GM18517 (cell line): ENCODE measurements around the gene CHGA.

Source experiments
- ATAC-seq: cut with Tn5 transposase; IDR thresholded peaks from one replicate; pipeline ENCODE4 v1.9.1; 2021; ENCODE audit warnings: mild to moderate bottlenecking, moderate library complexity; ENCODE audit not compliant: unreplicated experiment

Gene CHGA

DNA sequence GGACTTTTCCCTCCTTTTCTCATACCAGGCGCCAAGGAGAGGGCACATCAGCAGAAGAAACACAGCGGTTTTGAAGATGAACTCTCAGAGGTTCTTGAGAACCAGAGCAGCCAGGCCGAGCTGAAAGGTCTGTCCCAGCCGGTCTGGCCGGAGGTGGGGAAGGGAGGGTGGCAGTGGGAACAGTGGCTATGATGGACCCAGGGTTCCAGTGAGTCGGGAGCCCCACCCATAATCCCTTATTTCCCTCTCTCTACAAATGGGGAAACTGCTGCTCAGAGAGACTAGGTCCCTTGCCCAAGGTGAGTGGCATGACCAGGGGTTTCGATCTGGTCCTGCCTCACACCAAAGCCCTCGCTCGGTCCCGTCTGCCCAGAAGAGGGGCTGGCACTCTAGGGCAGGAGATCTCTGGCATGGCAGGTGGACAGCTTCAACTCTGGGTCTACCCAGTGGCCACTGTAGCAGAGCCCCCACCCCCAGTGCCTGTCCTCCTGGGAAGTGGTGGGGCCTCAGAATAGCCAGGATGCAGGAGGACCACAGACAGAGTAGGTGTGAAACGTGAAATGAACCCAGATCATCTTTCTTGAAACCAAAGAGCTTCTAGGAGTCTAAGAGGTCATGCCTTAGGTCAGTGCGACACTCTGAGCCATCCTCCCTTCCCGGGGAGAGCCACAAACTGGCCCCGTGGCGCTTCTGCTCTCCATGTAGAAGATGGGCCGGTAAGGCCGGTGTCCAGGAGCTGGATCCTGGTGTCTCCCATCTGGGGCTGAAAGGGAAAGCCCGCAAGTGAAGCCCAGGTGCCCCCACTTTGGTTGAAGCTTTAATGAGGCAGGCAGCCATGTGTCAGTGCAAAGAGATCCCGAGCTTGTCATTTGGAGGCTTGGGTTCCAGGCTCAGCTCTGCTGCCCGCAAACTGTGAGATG lies 7.0 kb downstream of the CHGA start:
- ATAC-seq, result no peak

DNA sequence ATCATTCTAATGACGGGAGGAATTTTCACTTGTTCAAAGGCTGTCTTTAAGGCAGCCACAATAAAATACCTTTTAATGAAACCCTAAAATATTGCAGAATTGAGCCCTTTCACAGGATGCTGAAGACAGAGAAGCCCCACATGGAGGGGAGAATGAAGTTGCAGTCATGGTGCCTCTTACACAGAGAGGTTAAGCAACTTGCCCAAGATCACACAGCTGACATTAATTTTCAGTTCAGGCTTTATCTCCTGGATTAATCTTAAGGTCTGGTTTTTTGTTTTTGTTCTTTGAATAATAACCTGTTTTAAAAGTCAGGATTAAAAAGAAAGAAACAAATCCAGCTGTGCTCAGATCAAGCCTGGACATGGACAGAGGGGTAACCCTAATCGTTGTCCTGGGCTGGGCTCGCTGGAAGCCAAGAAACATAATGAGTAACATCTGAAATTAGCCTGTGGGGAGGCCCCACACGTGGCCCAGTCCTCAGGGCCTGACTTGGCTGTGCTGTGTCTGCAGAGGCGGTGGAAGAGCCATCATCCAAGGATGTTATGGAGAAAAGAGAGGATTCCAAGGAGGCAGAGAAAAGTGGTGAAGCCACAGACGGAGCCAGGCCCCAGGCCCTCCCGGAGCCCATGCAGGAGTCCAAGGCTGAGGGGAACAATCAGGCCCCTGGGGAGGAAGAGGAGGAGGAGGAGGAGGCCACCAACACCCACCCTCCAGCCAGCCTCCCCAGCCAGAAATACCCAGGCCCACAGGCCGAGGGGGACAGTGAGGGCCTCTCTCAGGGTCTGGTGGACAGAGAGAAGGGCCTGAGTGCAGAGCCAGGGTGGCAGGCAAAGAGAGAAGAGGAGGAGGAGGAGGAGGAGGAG lies 8.0 kb downstream of the CHGA start:
- no peak for ATAC-seq

- ATAC-seq, result no peak
Observed at GRCh38 chr14:92931681-92932447, 8.9 kb downstream of the CHGA start.

GRCh38 chr14:92932448-92933395 lies 9.8 kb downstream of the CHGA start:
- no peak for ATAC-seq

- ATAC-seq, result no peak
Observed at GRCh38 chr14:92933481-92933880, 10.5 kb downstream of the CHGA start.

GRCh38 chr14:92934196-92935085 lies 11.5 kb downstream of the CHGA start:
- no peak for ATAC-seq

DNA sequence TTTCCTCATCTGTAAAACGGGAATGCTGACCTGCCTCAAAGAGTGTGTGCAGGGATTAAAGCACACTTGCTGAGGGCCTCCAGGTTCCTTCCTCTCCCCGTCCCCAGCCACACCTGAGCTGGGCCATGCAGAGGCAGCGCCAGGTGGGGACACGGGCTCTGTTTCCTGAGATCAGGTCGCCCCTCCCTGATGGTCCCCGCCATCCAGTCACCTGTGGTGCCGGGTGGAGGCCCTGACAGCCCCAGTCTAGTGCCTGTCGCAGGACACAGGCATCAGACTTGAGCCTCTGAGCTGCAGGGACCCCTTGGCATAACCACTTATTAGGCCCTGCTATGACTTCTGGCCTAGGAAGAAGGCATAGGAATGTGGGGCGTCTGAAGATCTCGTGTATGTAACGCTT lies 12.5 kb downstream of the CHGA start:
- no peak for ATAC-seq

- ATAC-seq, result no peak
Observed at GRCh38 chr14:92936085-92936484, 13.1 kb downstream of the CHGA start.

- ATAC-seq, result no peak
Observed at GRCh38 chr14:92937051-92937937, 14.3 kb downstream of the CHGA start.

DNA sequence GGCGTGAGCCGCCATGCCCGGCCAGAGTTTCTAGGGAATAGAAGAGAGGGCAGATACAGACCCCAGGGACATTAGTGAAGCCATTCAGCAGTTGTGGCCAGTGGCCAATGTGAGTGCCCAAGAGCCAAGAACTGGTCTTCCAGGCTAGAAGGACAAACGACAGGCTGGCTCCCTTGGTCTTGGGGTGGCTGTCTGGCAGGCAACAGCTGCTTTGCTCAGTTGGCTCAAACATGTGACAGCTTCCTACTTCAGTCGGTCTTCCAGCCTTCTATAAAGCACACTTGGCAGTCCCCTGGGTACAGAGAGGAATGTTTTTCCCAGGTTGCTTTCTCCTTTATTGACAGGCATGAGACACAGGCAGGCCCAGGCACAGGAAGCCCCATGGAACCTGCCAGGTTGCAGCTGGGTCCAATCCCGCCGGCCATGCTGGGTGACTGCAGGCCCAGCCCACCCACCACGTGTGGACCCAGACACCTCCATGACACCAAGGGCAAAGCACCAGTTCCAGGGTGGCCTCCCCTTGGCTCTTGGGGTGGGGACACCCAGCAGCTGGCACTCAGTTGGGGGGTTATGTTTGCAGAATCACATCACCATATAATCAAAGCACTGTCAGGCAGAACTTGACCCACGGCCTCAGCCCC lies 15.4 kb downstream of the CHGA start:
- no peak for ATAC-seq

- ATAC-seq, result no peak
Observed at GRCh38 chr14:92938890-92939671, 16.1 kb downstream of the CHGA start.

DNA sequence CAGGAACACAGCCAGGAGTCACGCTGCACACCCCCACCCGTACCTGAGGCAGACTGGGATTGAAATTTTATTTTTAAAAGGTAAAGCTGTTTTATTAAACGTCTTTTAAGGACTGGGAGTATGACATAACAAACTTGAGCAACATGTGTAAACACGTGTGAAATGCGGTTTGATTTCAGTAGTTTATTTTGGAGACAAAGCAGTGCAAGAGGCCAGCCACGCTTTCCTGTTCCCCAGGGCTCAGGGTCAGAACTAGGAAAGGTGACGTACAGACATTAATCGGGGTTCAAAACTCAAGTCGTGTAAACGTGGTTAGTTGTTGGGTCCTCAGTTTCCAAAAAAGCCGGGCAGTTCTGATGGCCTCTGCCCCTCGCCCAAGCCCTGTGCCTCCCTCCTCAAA lies 16.7 kb downstream of the CHGA start:
- no peak for ATAC-seq

DNA sequence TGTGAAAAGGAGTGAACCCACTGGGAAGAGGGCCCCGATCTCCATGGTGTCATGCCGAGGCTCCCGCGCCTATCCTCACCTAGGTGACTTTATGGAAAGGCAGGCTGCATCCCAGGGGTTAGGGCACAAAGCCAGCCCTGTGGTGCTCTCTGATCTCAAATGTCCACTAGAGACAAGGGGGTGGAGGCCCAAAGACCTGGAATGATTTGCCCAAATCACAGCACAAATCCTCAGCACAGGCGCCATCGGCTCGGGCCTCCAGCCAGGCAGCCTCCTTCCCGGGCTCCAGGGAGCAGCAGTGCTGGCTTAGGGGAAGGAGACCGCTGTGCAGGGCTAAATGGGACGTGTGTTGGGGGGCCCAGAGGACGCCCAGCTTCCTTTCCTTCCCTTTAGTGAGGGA lies 17.6 kb downstream of the CHGA start:
- ATAC-seq, result no peak

DNA sequence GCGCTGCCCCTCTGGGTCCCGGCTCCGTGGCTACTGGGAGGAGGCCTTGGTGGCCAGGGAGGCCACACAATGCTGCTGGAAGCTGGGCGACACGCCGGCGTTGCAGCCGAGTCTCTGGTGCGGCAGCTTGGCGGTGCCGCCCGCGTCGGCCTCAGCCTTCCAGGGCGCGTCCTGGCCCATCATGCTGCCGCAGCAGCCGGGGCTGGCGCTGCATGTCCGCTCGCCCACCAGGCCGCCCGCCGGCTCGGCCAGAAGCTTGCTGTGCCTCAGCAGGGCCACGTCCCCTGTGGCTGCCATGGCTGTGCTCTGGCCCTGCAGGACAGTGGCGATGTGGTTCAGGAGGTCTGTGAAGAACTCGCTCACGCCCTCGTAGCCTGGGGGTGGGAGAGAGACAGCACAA lies 18.6 kb downstream of the CHGA start:
- no peak for ATAC-seq

GRCh38 chr14:92942136-92942535 lies 19.2 kb downstream of the CHGA start:
- no peak for ATAC-seq

- ATAC-seq, result no peak
Observed at GRCh38 chr14:92942576-92942975, 19.6 kb downstream of the CHGA start.
